VCaP (cell line): ENCODE measurements around the gene TSC22D3.
"Not testable (repeated sequence)": the region's sequence is repeated elsewhere in the genome, so short reads cannot be mapped to it uniquely, and the experiment has no call there.

Source experiments
- H3K27ac ChIP-seq: fragments of 450-650 bp; 2 replicates; pipeline ENCODE4 v1.5.1; 2017
- CTCF ChIP-seq: fragments of 450-650 bp; conservative IDR thresholded peaks from 2 replicates; pipeline ENCODE4 v1.5.1; 2017; ENCODE audit warnings: mild to moderate bottlenecking, moderate library complexity

Gene TSC22D3

GRCh38 chrX:107675823-107676555 lies 99.6 kb downstream of the TSC22D3 start:
- H3K27ac ChIP-seq: peak overlapping the region; percentile 45
- no peak for TF ChIP-seq CTCF

GRCh38 chrX:107675365-107675654 lies 100.3 kb downstream of the TSC22D3 start:
- TF ChIP-seq CTCF: no peak
- no peak overlapping the region for H3K27ac ChIP-seq

- H3K27ac ChIP-seq: no peak overlapping the region
- TF ChIP-seq CTCF: no peak
These were observed 100.9 kb downstream of the TSC22D3 start for GRCh38 chrX:107674480-107675364.

GRCh38 chrX:107673933-107674479 lies 101.6 kb downstream of the TSC22D3 start:
- no peak overlapping the region for H3K27ac ChIP-seq

GRCh38 chrX:107673431-107673830 lies 102.2 kb downstream of the TSC22D3 start:
- H3K27ac ChIP-seq: no peak overlapping the region
- no peak for TF ChIP-seq CTCF

More at GRCh38 chrX:107673933-107674479, 101.6 kb downstream of the TSC22D3 start:
- no peak for TF ChIP-seq CTCF

GRCh38 chrX:107672955-107673378 lies 102.6 kb downstream of the TSC22D3 start:
- no peak overlapping the region for H3K27ac ChIP-seq
- peak; percentile 63 for TF ChIP-seq CTCF

GRCh38 chrX:107671256-107671655 lies 104.3 kb downstream of the TSC22D3 start:
- H3K27ac ChIP-seq: not testable (repeated sequence)
